ENCODE measurements around the gene CDIP1. TPM values are rescaled to one million over a fixed set of nuclear protein-coding genes. Genes with fewer than 3 reads are reported as not detected.

Gene CDIP1
- total RNA-seq, 1 donor from 2014 or later, result 7.9 TPM

DNA sequence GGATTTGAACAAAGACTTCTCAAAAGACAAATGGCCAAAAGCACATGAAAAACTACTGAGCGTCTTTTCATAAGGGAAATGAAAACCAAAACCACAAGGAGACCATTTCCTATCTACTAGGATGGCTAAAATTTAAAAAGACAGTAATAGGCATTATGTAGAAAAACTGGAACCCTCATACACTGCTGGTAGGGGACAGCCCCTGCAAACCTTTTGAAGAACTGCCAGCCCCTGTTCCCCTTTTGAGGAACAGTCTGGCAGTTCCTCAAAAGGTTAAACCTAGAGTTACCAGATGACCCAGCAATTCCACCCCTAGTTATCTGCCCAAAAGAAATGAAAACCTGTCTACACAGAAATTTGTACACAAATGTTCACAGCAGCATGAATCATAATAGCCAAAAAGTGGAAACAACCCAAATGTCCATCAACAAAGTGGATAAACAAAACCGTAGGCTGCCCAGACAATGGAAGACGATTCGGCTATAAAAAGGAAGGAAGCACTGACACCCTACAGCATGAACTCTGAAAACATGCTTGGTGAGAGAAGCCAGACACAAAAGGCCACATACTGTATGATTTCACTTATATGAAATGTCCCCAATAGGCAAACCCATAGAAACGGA is 22.9 kb downstream of the CDIP1 start:
- peak; percentile 26 for DNase-seq (ENCODE audit: low spot score)

DNA sequence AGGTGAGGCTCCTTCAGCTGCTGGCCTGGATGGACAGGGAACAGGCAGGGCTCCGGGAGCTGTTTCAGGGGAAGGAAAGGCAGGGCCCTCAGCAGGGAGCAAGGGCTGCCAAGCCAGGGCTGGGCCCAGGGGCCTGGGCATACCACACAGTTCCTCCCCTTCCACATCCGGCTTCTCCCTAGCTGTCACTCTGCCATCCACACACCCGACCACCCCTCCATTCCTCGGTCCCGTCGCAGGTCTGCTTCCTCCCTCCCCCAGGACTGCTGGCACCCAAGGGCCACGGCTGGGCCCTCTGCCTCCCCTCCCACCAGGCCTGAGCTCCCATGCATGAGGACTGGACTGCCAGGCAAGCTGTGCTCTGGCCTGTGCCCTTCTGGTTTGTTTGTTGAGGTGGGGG is 24.0 kb downstream of the CDIP1 start:
- DNase-seq (ENCODE audit: low spot score), result no peak

- no peak for DNase-seq (ENCODE audit: low spot score)
Measured at GRCh38 chr16:4513881-4514280, 24.7 kb downstream of the CDIP1 start.

DNA sequence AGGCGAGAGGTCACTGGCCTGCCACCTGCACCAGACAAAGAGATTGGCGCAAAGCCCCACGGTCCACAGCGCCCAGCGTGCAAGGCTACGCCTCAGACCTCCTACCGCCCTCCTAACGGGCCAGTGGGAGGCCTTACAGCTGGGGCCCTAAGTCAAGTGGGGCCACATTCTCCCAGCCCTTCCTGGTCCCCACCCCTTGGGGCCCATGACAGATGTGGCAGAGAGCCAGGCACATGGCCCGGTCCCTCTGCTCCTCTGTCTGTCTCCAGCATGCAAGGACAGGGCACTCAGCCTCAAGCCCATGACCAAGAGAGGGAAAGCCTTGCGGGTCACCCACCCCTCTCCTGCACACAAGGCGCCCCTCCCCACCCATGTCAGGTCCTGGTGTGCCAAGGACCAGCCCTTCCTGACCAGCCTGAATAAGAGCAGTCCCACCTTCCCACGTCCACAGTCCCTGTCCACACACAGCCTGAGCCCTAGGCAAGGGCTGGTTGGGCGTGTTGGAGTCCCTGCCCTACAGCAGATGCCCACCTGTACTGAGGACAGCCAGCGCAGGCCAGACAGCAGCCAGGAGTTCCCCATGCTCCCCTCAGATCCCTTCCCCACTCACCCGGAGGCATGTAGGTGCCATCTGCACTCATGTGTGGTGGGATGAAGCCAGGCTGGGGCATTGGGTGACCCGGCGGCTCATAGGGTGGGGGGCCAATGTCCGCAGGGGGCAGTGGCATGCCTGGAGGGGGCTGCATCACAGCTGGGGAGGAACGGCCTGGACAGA is 25.3 kb downstream of the CDIP1 start:
- DNase-seq (ENCODE audit: low spot score), result no peak

DNA sequence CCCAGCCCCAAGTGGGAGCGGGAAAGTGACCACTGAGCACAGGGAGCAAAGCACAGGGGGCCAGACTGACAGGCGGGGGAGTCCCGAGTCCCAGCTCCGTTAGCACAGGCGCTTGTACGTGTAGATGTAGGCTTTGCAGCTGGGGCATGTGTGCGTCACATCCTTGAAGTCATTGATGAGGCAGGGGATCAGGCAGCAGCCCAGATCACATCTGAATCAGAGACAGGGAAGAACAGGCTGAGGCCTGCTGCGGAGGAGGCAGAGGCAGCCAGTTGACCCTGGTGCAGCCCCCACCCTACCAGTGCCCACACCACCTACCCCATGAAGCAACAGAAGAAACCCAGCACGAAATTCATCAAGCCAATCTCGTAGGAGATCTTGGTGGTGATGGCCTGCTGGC is 26.1 kb downstream of the CDIP1 start:
- DNase-seq (ENCODE audit: low spot score), result no peak

GRCh38 chr16:4511441-4512082 is 27.0 kb downstream of the CDIP1 start:
- DNase-seq (ENCODE audit: low spot score), result peak; percentile 48

DNA sequence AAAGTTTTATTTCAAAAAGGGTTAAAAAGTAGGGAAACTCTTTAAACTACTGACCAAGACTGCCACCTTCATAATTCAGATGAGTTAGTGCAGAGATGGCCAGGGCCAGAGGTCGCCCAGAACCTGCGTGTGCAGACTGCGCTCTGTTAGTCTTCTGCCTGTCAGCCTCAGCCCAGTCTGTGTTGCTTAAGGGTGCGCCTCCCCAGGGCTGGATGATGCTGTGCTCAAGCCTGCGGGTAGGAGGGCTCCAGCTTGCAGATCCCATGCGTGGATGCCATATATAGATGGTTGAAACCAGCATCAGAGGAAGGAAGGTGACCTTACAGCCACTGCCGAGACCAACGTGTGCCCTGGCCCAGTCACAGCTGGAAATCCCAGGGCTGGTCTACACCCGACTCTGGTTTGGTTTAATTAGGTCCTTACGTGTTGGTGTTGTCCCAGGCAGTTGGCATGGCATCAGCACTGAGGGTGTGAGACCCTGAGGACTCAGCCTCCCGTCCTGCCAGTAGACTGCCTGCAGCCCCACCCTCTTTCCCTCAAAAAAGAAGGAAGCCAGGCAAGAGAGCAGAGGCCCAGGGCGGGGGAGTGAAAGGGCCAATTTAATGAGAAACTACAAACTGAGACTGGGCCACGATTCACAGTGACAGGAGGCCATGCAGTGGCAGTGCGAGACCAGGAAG is 27.7 kb downstream of the CDIP1 start:
- peak; percentile 28 for DNase-seq (ENCODE audit: low spot score)

GRCh38 chr16:4510131-4510530 is 28.4 kb downstream of the CDIP1 start:
- no peak for DNase-seq (ENCODE audit: low spot score)

DNA sequence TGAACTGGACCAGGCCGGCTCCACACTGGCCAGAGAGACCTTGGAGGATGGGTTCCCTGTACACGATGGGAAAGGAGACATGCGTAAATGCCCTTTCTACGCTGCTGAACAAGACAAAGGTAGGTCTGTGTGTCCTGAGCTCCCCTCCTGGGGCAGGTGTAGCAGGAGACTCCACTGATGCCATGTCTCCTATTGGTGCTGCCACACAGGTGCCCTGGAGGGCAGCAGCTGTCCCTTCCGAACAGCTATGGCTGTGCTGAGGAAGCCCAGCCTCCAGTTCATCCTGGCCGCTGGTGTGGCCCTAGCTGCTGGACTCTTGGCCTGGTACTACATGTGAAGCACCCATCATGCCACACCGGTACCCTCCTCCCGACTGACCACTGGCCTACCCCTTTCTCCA is 29.2 kb downstream of the CDIP1 start:
- DNase-seq (ENCODE audit: low spot score), result no peak

DNA sequence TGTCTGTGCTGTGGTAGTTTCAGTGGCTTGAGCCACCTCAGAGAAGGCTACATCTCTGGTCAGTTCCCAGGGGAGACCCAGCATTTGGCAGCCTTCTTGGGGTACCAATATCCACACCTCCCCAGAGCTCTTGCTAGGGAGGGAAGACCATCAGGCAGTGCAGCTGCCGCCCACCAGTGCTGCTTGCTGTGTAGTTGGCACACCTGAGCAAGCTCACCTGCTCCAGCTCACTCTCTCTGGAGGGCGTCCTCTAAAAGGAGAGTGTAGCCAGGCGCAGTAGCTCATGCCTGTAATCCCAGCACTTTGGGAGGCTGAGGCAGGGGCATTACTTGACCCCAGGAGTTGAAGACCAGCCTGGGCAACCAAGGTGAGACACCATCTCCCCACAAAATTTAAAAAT is 29.8 kb downstream of the CDIP1 start:
- DNase-seq (ENCODE audit: low spot score), result no peak

GRCh38 chr16:4507588-4508345 is 30.8 kb downstream of the CDIP1 start:
- DNase-seq (ENCODE audit: low spot score), result no peak

DNA sequence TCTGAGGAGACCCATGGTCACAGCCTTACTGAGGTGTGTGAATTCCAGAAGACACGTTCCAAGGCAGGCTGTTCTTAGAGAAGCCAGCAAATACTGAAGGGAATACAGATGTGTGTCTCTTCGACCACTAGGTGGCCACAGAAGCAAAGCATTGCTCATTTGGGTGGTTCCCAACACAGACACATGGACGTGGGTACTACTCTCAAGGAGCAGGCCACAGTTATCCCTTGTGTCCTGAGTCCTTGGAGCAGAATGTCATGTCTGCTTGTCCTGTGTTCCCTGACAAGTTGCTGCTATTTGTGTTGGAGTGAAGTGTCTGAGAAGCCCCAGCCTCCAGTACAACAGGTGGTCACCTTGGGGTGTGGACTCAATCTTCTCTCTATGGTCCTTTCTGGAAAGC is 32.1 kb downstream of the CDIP1 start:
- peak; percentile 86 for DNase-seq (ENCODE audit: low spot score)

DNA sequence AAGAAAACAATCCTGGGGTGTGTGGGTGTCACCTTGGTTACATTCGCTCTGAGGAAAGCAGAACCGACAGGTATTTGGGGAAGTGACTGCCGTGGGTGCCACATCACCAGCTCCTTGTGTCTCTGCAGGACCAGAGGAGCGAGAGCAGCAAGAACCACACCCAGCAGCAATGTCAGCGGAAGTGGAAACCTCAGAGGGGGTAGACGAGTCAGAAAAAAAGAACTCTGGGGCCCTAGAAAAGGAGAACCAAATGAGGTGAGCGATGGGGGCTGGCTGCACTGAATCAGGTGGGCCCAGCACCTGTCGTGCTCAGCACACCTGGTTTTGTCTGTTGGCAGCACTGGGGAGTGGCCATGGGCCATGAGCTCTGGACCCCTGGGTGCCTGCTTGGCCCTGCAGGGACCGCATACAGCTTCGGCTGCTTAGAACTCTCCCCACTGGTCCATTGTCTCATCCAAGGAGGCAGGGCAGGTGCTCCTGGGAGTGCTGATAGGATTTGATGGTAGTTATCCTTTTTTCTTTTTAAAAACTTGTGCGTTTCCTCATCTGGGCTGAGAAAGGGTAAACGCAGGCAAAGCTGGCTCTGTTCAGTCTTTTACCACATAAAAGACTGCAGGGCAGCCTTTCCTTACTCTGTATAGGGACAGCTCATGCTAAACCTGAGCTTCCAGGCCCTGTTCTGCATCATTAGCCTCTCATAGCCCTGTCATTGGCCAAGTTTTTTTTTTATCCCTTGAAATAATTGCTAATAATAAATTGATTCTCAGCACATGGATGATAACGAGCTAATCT is 33.0 kb downstream of the CDIP1 start:
- no peak for DNase-seq (ENCODE audit: low spot score)

- DNase-seq (ENCODE audit: low spot score), result peak; percentile 33
Measured at GRCh38 chr16:4501071-4501478, 37.5 kb downstream of the CDIP1 start.

DNA sequence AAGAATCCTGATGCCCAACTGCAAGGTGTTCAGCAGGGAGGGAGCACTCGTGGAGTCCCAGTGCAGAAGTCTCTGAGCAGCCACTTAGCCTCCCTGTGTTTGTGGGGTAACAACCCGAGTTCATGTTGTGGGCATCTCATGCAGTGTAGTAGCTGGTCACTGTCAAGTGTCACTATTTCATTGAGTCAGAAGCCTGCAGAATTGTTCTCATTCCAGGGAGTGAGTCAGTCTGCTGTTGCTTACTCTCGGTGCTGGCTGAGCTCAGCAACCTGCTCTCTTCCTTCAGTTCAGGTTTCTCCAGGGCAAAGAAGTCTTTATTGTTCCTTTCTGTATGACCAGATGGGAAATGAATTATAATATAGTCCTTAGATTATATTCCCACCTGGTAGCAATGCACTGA is 38.3 kb downstream of the CDIP1 start:
- peak; percentile 73 for DNase-seq (ENCODE audit: low spot score)

GRCh38 chr16:4499196-4499555 is 39.4 kb downstream of the CDIP1 start:
- DNase-seq (ENCODE audit: low spot score), result no peak

GRCh38 chr16:4498546-4499195 is 39.9 kb downstream of the CDIP1 start:
- DNase-seq (ENCODE audit: low spot score), result no peak

- no peak for DNase-seq (ENCODE audit: low spot score)
Measured at GRCh38 chr16:4496305-4496704, 42.3 kb downstream of the CDIP1 start.

DNA sequence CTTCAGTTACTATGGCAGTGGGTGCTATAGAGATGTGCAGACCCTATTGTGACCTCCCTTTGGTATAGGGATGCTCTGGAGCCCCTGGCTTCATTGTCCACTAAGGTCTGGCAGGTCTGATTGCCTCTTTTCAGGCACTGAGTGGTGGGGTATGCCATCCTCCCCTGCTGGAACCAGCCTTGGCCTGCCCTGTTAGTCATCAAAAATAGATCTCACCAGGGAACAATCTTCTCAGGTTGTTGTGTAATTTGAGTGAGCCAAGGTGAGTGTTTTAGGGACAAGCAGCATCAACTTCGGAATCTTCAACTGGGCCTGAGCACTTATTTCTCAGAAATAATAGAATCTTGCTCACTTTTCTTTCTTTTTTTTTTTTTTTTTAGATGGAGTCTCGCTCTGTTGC is 42.8 kb downstream of the CDIP1 start:
- DNase-seq (ENCODE audit: low spot score), result no peak

DNA sequence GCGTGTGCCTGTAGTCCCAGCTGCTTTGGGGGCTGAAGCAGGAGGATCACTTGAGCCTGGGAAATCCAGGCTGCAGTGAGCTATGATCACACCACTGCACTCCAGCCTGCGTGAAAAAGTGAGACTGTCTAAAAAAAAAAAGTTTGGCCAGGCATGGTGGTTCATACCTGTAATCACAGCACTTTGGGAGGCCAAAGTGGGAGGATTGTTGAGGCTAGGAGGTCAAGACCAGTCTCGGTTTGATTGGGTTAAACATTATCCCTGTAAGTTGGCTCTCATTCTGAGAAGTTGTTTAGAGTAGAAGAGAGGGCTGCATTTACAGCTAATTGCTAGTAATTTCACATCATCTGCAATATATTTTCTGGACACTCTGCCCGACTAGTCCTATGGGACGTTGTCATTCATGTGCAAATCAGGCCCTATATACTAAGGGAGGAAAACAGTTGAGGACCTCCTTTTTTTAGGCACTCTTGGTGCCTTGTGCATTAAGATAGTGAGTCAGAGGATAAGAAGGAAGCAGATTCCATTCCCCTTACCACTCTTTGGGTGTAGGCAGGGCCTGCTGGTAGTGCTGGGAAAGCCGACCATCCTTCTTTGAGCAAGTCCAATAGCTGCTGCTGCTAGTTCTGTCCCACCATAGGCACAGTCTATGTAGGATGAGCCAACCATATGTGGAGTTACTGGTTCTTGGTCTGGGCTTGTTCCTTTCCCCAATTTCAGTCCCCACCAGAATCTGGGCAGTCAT is 43.7 kb downstream of the CDIP1 start:
- peak; percentile 35 for DNase-seq (ENCODE audit: low spot score)

Data from umbilical cord (tissue), 2 donors.